K562 (cell line): ENCODE data around the gene TRPM4. TPM values are rescaled to one million over a fixed set of nuclear protein-coding genes. Genes with fewer than 3 reads are reported as not detected.
A peak's percentile ranks its signal among the peaks of the same experiment; 100 is the strongest.

Experiments
- CREBBP ChIP-seq: IDR thresholded peaks from one replicate; pipeline ENCODE4 v1.6.1; 2012; ENCODE audit warnings: low read depth, mild to moderate bottlenecking, control low read depth, inconsistent platforms, low read length
- FOXM1 ChIP-seq, 2 experiments: fragments of 450-650 bp in 1 of 2; sonication (generic) in 1 of 2; formaldehyde crosslinking in 1 of 2; IDR thresholded peaks; 2 replicates each; pipeline versions ENCODE4 v1.6.1 to v1.9.0; 2017 to 2022; ENCODE audit warnings: low read depth in 2 of 2, mild to moderate bottlenecking in 2 of 2, missing genetic modification reagents in 1 of 2, moderate library complexity in 1 of 2
- JUNB ChIP-seq: fragments of 450-650 bp; formaldehyde crosslinking; conservative IDR thresholded peaks from 2 replicates; pipeline ENCODE4 v1.4.0; 2020; ENCODE audit warnings: mild to moderate bottlenecking
- KAT7 ChIP-seq: sonication (generic); formaldehyde crosslinking; IDR thresholded peaks from 2 replicates; pipeline ENCODE4 v1.8.0; 2022; ENCODE audit warnings: missing genetic modification reagents, mild to moderate bottlenecking, borderline replicate concordance
- MIER1 ChIP-seq: fragments of 450-650 bp; IDR thresholded peaks from 2 replicates; pipeline ENCODE4 v1.6.1; 2016; ENCODE audit warnings: antibody characterized with exemption, mild to moderate bottlenecking, low read depth
- MYNN ChIP-seq, 2 experiments: sonication (generic); formaldehyde crosslinking in 1 of 2; IDR thresholded peaks; 2 replicates each; pipeline versions ENCODE4 v1.5.0 to v1.6.1; 2016 to 2020; ENCODE audit warnings: antibody characterized with exemption in 1 of 2, missing genetic modification reagents in 1 of 2
- NEUROD1 ChIP-seq: fragments of 150-350 bp; IDR thresholded peaks from 2 replicates; pipeline ENCODE4 v1.6.1; 2014; ENCODE audit warnings: borderline replicate concordance, low read length, low read depth; ENCODE audit not compliant: partially characterized antibody
- NFIC ChIP-seq: fragments of 450-650 bp; IDR thresholded peaks from 2 replicates; pipeline ENCODE4 v1.6.1; 2017; ENCODE audit warnings: mild to moderate bottlenecking, inconsistent platforms
- PHB ChIP-seq: fragments of 250-450 bp; sonication (Bioruptor Pico); IDR thresholded peaks from 2 replicates; pipeline ENCODE4 v1.5.0; 2021
- RBM14 ChIP-seq: fragments of 200-400 bp; formaldehyde crosslinking; IDR thresholded peaks from 2 replicates; pipeline ENCODE4 v1.6.1; 2018; ENCODE audit warnings: low read depth, mild to moderate bottlenecking, low read length, moderate library complexity, borderline replicate concordance; ENCODE audit not compliant: insufficient read depth
- TBP ChIP-seq: optimal IDR thresholded peaks from 2 replicates; pipeline ENCODE3; 2011; ENCODE audit warnings: low read depth, low read length, improper control_type of control experiment
- XRCC5 ChIP-seq: fragments of 200-400 bp; formaldehyde crosslinking; IDR thresholded peaks from 2 replicates; pipeline ENCODE4 v1.6.1; 2017; ENCODE audit warnings: low read depth, mild to moderate bottlenecking, low read length
- ZBTB8A ChIP-seq: fragments of 450-650 bp; IDR thresholded peaks from 2 replicates; pipeline ENCODE4 v1.6.1; 2018; ENCODE audit warnings: mild to moderate bottlenecking, moderate library complexity; ENCODE audit not compliant: partially characterized antibody
- ZNF384 ChIP-seq: IDR thresholded peaks from 2 replicates; pipeline ENCODE4 v1.6.1; 2012; ENCODE audit warnings: low read depth, low read length, improper control_type of control experiment
- ZNF408 ChIP-seq: fragments of 250-450 bp; sonication (Bioruptor Pico); IDR thresholded peaks from 2 replicates; pipeline ENCODE4 v1.4.0; 2020; ENCODE audit warnings: low read depth, mild to moderate bottlenecking, moderate library complexity
- ZNF696 ChIP-seq: fragments of 250-450 bp; sonication (Bioruptor Pico); conservative IDR thresholded peaks from 2 replicates; pipeline ENCODE4 v1.4.0; 2020; ENCODE audit warnings: mild to moderate bottlenecking, moderate library complexity
- ZNF707 ChIP-seq: fragments of 250-450 bp; sonication (Bioruptor Pico); conservative IDR thresholded peaks from 2 replicates; pipeline ENCODE4 v1.8.0; 2022; ENCODE audit warnings: inconsistent platforms, mild to moderate bottlenecking, moderate library complexity
- polyA plus RNA-seq, 8 experiments: library from polyadenylated mRNA; depleted of rRNA in 4 of 8; stranded (reverse) in 5 of 8; unstranded in 3 of 8; fragments of >200 nt; fragmentation: Nextera tagmentation in 2 of 8; fragmentation: Illumina TruSeq in 1 of 8; extraction: Ambion mirVana in 2 of 8; extraction: Trizol in 1 of 8; gene quantifications; 2 replicates each; pipeline versions ENCODE4 v1.2.1 to v1.2.3, GENCODE V29; 2011 to 2014; ENCODE audit warnings: inconsistent platforms in 1 of 8, missing spikeins in 1 of 8
- total RNA-seq, 7 experiments: library from RNA; depleted of rRNA in 6 of 7; stranded (reverse); fragments of >200 nt in 6 of 7; fragmentation: Illumina TruSeq in 2 of 7; extraction: Trizol in 2 of 7; gene quantifications; 2 replicates each; pipeline versions ENCODE4 v1.2.1 to v1.2.3, GENCODE V29; 2011 to 2021; ENCODE audit warnings: low replicate concordance in 1 of 7
- TF ChIP-seq, protein P1 (sequence below): sonication (generic); formaldehyde crosslinking; IDR thresholded peaks from 2 replicates; pipeline ENCODE4 v1.8.1; 2023; ENCODE audit warnings: missing genetic modification reagents, mild to moderate bottlenecking, borderline replicate concordance
- TF ChIP-seq, protein P2 (sequence below): fragments of 250-450 bp; sonication (Bioruptor Pico); IDR thresholded peaks from 2 replicates; pipeline ENCODE4 v1.8.0; 2021; ENCODE audit warnings: moderate library complexity, mild to moderate bottlenecking, inconsistent platforms

The TRPM4 gene
- total and polyA plus RNA-seq, 9 of the 15 experiments (the other 6 are each of a cell fraction or from before 2014, with no cell fraction given): 6.5 to 45.4 (median 15.2) TPM

DNA sequence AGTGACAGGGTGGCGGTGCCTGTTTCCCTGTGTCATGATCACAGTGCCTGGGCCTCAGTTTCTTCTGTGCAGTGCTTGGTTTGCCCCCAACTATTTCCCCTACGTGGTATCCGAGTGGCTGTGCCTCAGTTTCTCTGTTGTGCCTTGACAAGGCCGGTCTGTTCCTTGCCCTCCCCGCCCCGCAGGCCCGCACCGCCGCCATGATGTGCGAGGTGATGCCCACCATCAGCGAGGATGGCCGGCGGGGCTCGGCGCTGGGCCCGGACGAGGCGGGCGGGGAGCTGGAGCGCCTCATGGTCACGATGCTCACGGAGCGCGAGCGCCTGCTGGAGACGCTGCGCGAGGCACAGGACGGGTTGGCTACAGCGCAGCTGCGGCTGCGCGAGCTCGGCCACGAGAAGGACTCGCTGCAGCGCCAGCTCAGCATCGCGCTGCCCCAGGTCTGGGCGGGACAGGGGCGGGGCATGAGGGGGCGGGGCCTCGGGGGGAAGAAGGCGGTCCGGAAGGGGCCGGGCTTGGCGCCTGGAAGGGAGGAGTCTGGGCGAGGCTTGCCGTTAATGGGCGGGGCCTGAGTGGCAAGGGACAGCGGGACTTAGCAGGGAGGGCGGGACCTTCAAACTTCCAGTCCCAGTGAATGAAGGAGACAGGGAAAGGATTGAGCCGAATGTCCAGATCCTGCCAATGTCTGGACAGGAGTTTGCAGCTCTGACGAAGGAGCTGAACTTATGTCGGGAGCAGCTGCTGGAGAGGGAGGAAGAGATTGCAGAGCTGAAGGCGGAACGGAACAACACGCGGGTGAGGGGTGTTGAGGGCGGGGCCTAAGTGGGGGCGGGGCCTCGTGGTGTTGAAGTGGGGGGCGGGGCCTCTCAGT, 29.7 kb upstream of the TRPM4 start (continued):
- TF ChIP-seq NEUROD1 (no peak), JUNB (CRISPR knock-in tag) (no peak), MYNN (IDR thresholded peaks at IDR 0.05) (no peak), MYNN (CRISPR knock-in tag; IDR thresholded peaks at IDR 0.05) (no peak), ZNF384 (0 out of 2 replicates have a peak, but pooled peaks have one; percentile 6), MIER1 (no peak), FOXM1 (IDR thresholded peaks at IDR 0.05; ENCODE audit: low read depth) (no peak), FOXM1 (CRISPR knock-in tag; IDR thresholded peaks at IDR 0.05; ENCODE audit: low read depth) (peak; percentile 85; the same call in 1 of the 2 replicates), CREBBP (no peak), ZNF408 (CRISPR knock-in tag) (no peak), KAT7 (CRISPR knock-in tag) (peak; percentile 88; the same call in 1 of the 2 replicates), ZNF707 (CRISPR knock-in tag) (no peak), NFIC (0 out of 2 replicates have a peak, but pooled peaks have one; percentile 10), XRCC5 (no peak), RBM14 (no peak), PHB (CRISPR knock-in tag) (no peak), ZNF696 (no peak), ZBTB8A (no peak), TBP (peak; percentile 46)
- TF ChIP-seq, protein P1, sequence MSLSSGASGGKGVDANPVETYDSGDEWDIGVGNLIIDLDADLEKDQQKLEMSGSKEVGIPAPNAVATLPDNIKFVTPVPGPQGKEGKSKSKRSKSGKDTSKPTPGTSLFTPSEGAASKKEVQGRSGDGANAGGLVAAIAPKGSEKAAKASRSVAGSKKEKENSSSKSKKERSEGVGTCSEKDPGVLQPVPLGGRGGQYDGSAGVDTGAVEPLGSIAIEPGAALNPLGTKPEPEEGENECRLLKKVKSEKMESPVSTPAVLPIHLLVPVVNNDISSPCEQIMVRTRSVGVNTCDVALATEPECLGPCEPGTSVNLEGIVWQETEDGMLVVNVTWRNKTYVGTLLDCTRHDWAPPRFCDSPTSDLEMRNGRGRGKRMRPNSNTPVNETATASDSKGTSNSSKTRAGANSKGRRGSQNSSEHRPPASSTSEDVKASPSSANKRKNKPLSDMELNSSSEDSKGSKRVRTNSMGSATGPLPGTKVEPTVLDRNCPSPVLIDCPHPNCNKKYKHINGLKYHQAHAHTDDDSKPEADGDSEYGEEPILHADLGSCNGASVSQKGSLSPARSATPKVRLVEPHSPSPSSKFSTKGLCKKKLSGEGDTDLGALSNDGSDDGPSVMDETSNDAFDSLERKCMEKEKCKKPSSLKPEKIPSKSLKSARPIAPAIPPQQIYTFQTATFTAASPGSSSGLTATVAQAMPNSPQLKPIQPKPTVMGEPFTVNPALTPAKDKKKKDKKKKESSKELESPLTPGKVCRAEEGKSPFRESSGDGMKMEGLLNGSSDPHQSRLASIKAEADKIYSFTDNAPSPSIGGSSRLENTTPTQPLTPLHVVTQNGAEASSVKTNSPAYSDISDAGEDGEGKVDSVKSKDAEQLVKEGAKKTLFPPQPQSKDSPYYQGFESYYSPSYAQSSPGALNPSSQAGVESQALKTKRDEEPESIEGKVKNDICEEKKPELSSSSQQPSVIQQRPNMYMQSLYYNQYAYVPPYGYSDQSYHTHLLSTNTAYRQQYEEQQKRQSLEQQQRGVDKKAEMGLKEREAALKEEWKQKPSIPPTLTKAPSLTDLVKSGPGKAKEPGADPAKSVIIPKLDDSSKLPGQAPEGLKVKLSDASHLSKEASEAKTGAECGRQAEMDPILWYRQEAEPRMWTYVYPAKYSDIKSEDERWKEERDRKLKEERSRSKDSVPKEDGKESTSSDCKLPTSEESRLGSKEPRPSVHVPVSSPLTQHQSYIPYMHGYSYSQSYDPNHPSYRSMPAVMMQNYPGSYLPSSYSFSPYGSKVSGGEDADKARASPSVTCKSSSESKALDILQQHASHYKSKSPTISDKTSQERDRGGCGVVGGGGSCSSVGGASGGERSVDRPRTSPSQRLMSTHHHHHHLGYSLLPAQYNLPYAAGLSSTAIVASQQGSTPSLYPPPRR: no peak
- TF ChIP-seq, protein P2, sequence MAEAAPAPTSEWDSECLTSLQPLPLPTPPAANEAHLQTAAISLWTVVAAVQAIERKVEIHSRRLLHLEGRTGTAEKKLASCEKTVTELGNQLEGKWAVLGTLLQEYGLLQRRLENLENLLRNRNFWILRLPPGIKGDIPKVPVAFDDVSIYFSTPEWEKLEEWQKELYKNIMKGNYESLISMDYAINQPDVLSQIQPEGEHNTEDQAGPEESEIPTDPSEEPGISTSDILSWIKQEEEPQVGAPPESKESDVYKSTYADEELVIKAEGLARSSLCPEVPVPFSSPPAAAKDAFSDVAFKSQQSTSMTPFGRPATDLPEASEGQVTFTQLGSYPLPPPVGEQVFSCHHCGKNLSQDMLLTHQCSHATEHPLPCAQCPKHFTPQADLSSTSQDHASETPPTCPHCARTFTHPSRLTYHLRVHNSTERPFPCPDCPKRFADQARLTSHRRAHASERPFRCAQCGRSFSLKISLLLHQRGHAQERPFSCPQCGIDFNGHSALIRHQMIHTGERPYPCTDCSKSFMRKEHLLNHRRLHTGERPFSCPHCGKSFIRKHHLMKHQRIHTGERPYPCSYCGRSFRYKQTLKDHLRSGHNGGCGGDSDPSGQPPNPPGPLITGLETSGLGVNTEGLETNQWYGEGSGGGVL (CRISPR knock-in tag): no peak
